Fibroblast of mammary gland (primary cell): ENCODE data around the gene ACP7.

Source experiments
- DNase-seq: peaks from one replicate; pipeline ENCODE4 v3.0.0-alpha.2; 2010; ENCODE audit warnings: low read depth
- H3K4me3 ChIP-seq: 2 replicates; pipeline ENCODE4 v1.5.1; 2011; ENCODE audit warnings: low read depth, mild to moderate bottlenecking, low read length, moderate library complexity; ENCODE audit not compliant: control insufficient read depth
- TF ChIP-seq, protein P1 (sequence below): conservative IDR thresholded peaks from 2 replicates; pipeline ENCODE4 v1.5.1; 2011; ENCODE audit warnings: low read depth, low read length, inconsistent platforms; ENCODE audit not compliant: control insufficient read depth, insufficient read depth

Gene ACP7

DNA sequence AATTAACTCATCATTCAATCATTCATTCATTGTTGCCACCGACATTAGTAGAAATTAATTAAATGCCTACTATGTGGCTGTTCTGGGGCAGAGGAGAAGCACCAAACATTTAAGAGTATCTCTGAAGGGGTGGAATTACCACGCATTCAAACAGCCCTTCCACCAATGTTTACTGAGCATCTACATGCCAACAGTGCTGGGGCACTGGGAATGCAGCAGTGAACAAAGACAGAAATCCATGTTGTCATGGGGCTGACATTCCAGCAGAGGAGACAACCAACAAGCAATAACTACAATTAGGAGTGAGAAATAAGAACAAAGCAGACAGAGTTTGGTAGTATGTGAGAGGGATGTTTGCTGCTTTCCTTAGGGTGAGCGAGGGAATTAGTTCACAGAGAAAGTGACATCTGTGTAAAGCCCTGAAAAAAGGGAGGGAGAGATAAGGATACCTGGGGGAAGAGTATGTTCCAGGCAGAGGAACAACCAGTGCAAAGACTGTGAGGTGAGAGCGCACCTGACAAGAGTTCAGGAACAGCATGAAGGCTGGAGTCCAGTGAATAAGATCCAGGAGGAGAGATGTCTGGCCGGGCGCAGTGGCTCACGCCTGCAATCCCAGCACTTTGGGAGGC is 40.1 kb downstream of the ACP7 start:
- TF ChIP-seq, protein P1, sequence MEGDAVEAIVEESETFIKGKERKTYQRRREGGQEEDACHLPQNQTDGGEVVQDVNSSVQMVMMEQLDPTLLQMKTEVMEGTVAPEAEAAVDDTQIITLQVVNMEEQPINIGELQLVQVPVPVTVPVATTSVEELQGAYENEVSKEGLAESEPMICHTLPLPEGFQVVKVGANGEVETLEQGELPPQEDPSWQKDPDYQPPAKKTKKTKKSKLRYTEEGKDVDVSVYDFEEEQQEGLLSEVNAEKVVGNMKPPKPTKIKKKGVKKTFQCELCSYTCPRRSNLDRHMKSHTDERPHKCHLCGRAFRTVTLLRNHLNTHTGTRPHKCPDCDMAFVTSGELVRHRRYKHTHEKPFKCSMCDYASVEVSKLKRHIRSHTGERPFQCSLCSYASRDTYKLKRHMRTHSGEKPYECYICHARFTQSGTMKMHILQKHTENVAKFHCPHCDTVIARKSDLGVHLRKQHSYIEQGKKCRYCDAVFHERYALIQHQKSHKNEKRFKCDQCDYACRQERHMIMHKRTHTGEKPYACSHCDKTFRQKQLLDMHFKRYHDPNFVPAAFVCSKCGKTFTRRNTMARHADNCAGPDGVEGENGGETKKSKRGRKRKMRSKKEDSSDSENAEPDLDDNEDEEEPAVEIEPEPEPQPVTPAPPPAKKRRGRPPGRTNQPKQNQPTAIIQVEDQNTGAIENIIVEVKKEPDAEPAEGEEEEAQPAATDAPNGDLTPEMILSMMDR: no peak
- no peak overlapping the region for H3K4me3 ChIP-seq
- DNase-seq: no peak

DNA sequence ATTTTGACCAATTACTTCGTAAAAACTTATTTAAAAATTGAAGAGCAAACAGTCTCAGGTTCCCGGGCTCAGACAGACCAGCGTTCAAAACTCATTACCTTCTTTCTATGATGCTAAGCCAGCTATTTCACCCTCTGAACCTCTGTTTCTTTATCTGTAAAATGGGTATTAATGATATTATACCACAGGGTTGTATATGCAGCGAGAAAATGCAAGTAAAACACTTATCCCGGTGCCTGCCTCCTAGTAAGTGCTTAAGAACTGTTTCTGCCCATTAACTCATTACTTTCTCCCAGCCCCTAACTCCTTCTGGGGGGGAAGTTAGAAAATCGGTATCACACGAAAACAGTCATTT is 41.0 kb downstream of the ACP7 start:
- DNase-seq: no peak
- TF ChIP-seq, protein P1: no peak

DNA sequence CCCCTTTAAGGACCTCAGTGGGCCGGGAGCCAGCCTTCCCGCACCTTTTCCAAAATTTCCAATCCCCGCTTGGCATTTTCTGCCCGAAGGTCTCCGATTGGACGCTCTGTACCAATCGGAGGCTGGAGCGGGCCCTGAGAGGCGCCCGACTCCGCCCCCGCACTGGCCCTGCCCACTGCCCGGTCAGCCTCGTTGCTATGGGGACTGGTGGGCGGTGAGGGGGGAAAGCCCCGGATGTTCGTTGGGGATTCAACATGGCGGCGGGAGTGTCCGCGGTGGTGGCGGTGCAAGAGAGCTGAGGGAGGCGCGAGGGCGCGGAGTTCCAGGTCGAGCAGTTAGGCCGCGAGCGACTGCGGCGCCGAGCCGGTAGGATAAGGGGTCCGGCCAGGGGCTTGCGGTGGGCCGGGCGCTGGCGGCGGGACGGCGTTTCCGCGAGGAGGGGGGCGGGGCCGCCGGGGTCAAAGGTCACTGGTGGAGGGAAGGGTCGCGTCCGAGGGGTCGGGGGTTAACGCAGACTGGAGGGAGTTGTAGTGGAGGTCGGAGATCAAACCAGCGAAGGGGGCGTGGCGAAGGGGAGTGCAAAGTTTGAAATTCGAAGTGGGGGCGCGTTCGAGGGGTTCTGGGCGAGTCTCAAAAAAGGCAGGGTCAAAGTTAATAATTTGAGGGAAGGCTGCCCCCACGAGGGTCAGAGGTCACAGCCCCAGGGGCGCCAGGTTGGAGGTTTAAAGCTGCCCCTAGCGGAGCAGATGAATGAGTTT is 41.6 kb downstream of the ACP7 start, which contains the start of gene PAK4:
PAK4 (plus strand) TSS at position 233 of the 758 bp plus-strand sequence. CDS start 43,768 bp downstream, outside the sequence.
- DNase-seq: peak; percentile 96
- TF ChIP-seq, protein P1: no peak
- peak within 1 kb of the TSS; percentile 70 for H3K4me3 ChIP-seq

More for the DNA sequence above, 41.0 kb downstream of the ACP7 start:
- H3K4me3 ChIP-seq: peak overlapping the region; percentile 43

DNA sequence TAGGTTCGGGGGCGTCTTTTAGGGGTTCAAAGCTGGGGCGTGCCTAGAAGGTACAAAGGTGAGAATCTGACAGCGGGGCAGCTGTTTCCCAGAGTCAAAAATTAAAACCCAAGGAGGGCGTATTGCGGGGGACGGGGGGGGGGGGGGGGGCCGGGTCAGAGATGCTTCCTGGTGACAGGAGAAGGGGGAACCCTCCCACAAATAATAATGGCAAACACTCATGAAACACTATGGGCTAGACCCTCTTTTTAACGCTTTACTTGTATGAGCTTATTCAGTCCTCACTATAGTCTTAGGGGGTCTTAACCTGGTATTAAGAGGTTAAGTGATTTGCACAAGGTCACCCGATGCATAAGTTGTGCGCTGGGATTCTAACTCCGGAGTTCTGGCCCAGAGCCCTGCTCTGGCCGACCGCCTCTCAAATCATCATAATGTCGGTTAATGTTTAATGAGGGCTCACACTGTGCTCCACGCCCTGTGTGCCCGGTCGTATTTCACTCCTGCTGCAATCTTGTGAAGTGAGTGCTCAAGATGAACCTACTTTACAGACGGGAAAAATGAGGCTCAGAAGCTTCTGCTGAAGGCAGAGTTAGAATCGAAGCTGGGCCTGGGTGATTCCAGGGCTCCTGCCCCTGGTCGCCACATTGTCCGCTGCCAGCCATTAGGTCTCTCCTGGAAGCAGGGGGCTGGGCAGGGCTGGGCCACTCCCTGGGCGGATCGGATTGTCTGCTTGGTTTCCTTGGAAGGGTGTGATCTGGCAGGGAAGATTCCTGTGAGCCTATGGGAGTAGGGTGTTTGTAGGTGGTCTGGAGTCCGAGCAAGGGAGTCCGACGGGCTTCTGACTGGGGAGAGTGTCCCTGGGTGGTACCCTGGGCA is 42.4 kb downstream of the ACP7 start:
- DNase-seq: peak; percentile 45
- TF ChIP-seq, protein P1: no peak
- peak overlapping the region; percentile 70 for H3K4me3 ChIP-seq

DNA sequence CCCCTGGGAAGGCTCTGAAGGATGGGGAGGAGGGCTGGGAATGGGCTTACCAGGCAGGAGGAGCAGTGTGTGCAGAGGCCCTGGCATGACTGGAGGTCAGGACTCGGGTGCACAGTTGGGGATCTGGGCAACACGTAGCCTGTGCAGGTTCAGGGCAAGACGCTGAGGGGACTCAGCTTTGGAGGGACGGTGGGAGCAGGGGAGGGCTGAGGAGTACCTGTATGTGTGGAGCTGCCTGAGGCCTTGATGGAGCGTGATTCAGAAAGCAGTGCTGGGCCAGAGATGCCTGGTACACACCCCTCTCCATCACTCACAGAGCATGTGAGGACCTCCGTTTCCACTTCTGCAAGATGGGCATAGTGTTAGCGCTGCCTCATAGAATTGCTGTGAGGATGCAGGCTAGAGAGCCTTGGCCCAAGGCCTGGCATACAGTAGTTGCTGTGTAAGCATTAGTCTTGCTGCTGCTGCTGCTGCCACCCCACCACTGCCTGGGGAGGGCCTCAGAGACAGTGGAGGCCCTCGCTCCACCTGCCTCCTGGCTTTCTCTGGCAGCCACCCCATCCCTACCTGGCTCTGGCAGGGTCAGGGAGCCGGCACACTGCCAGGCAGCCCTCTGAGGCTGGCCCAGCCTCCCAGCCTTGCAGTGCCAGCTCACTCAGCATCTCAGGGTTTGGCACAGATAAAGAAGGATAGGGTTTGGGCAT is 43.8 kb downstream of the ACP7 start:
- TF ChIP-seq, protein P1: no peak
- no peak for DNase-seq
- H3K4me3 ChIP-seq: no peak overlapping the region

DNA sequence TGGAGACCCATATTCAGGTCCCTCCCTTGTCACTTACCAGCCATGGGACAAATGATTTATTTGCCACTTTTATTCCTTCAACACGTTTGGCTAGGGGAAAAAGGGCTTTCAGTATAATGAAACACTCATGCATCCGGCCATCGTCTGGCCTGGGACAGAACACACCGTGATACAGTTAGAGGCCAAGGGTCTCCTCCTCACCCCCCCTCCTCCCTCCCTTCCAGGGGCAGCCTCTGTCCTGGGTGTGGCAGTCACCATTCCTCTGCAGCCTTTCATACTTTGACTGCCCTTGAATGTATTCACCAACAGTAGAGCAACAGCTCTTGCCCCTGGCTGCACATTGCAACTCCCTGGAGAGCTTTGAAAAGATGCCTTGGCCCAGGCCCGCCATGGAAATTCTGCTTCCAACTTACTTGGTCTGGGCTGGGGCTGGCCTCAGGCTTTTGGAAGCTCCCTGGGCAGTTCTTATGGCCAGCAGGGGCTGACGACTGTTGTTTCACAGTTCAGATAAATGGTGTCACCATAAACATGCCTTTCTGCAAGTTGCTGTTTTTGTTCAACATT is 44.4 kb downstream of the ACP7 start:
- H3K4me3 ChIP-seq: no peak overlapping the region
- TF ChIP-seq, protein P1: no peak
- no peak for DNase-seq
